ENCODE results near the gene MAN1A1.

DNA sequence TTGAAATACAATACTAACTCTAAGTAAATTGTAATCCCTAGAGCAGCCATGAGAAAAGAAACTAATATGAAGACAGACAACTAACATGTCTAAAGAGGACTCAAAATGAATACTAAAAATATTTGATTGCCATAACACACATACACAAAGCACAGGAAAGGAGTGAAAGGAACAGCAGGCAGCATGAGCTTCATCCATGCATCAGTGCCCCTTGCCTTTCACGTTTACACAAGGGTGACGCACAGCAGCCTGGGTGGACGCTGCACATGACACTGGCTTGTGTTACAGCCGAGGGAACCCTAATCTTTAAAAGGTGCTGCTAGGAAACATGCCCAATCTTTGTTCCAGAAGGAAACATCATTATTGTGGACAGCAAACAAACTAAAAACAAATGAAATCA lies 123.5 kb downstream of the MAN1A1 start:
- TF ChIP-seq, protein P1, sequence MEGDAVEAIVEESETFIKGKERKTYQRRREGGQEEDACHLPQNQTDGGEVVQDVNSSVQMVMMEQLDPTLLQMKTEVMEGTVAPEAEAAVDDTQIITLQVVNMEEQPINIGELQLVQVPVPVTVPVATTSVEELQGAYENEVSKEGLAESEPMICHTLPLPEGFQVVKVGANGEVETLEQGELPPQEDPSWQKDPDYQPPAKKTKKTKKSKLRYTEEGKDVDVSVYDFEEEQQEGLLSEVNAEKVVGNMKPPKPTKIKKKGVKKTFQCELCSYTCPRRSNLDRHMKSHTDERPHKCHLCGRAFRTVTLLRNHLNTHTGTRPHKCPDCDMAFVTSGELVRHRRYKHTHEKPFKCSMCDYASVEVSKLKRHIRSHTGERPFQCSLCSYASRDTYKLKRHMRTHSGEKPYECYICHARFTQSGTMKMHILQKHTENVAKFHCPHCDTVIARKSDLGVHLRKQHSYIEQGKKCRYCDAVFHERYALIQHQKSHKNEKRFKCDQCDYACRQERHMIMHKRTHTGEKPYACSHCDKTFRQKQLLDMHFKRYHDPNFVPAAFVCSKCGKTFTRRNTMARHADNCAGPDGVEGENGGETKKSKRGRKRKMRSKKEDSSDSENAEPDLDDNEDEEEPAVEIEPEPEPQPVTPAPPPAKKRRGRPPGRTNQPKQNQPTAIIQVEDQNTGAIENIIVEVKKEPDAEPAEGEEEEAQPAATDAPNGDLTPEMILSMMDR (IDR thresholded peaks at IDR 0.05) = no peak
- TF ChIP-seq POLR2A (IDR thresholded peaks at IDR 0.05) (no peak), POLR2AphosphoS5 (IDR thresholded peaks at IDR 0.05) (no peak)

All from suprapubic skin (tissue), 4 donors.